Neutrophil (primary cell): ENCODE results near the gene NRDE2.

Experiments
- H3K27ac ChIP-seq: fragments of 200-600 bp; sonication (generic); 2 replicates; pipeline ENCODE4 v1.5.1; 2016; ENCODE audit warnings: mild to moderate bottlenecking, moderate library complexity
- H3K27me3 ChIP-seq: fragments of 200-600 bp; sonication (generic); 2 replicates; pipeline ENCODE4 v1.6.0; 2016; ENCODE audit warnings: mild to moderate bottlenecking
- H3K36me3 ChIP-seq: fragments of 200-600 bp; sonication (generic); 2 replicates; pipeline ENCODE4 v1.5.1; 2017
- H3K4me1 ChIP-seq, 2 experiments: fragments of 200-600 bp in 1 of 2; sonication (generic) in 1 of 2; 1 replicate in 1 of 2; 2 replicates in 1 of 2; pipeline versions ENCODE4 v1.5.1 to v1.6.1; 2013 to 2016; ENCODE audit warnings: low read depth in 1 of 2, low read length in 1 of 2, mild to moderate bottlenecking in 1 of 2, moderate library complexity in 1 of 2; ENCODE audit not compliant: control insufficient read depth in 1 of 2, insufficient read depth in 1 of 2
- H3K4me3 ChIP-seq, 2 experiments: fragments of 200-600 bp in 1 of 2; sonication (generic) in 1 of 2; 1 replicate in 1 of 2; 2 replicates in 1 of 2; pipeline ENCODE4 v1.5.1; 2013 to 2016; ENCODE audit warnings: low read depth in 1 of 2, low read length in 1 of 2, mild to moderate bottlenecking in 1 of 2, moderate library complexity in 1 of 2
- H3K9me3 ChIP-seq: fragments of 200-600 bp; sonication (generic); 2 replicates; pipeline ENCODE4 v1.5.1; 2016
- CTCF ChIP-seq: fragments of 200-600 bp; sonication (generic); IDR thresholded peaks from 2 replicates; pipeline ENCODE4 v1.5.1; 2016; ENCODE audit warnings: antibody characterized with exemption

NRDE2 gene

GRCh38 chr14:90296641-90297040 is 35.1 kb downstream of the NRDE2 start:
- no peak for TF ChIP-seq CTCF
- Histone ChIP-seq H3K36me3 (peaks cover 12% of the 10 kb centered on the region), H3K27ac (peak overlapping the region; percentile 91), H3K27me3 (no peaks in the 10 kb centered on the region), H3K9me3 (no peaks in the 10 kb centered on the region), H3K4me1 (peaks cover 78 to 86% of the 10 kb centered on the region in 2 experiments), H3K4me3 (peak overlapping the region; percentile 47 to 56)

- Histone ChIP-seq H3K4me1 (peaks cover 72 to 79% of the 10 kb centered on the region in 2 experiments), H3K4me3 (peak overlapping the region; percentile 47 to 56), H3K27ac (peak overlapping the region; percentile 91), H3K27me3 (no peaks in the 10 kb centered on the region), H3K36me3 (peaks cover 16% of the 10 kb centered on the region), H3K9me3 (no peaks in the 10 kb centered on the region)
- TF ChIP-seq CTCF, result no peak
Observed at GRCh38 chr14:90295870-90296516, 35.7 kb downstream of the NRDE2 start.

GRCh38 chr14:90294872-90295271 is 36.9 kb downstream of the NRDE2 start:
- no peak for TF ChIP-seq CTCF
- H3K27me3 ChIP-seq, result no peaks in the 10 kb centered on the region
- H3K4me1 ChIP-seq, result peaks cover 67 to 71% of the 10 kb centered on the region in 2 experiments
- H3K4me3 ChIP-seq, result peak overlapping the region in 1 of 2 experiments; percentile 56
- peaks cover 20% of the 10 kb centered on the region for H3K36me3 ChIP-seq
- peak overlapping the region; percentile 91 for H3K27ac ChIP-seq
- H3K9me3 ChIP-seq, result no peaks in the 10 kb centered on the region

- no peaks in the 10 kb centered on the region for H3K9me3 ChIP-seq
- H3K36me3 ChIP-seq, result peaks cover 23% of the 10 kb centered on the region
- peak overlapping the region in 1 of 2 experiments; percentile 4 for H3K4me3 ChIP-seq
- no peak for TF ChIP-seq CTCF
- no peaks in the 10 kb centered on the region for H3K27me3 ChIP-seq
- H3K4me1 ChIP-seq, result peaks cover 67 to 71% of the 10 kb centered on the region in 2 experiments
- peak overlapping the region; percentile 91 for H3K27ac ChIP-seq
Observed at GRCh38 chr14:90293766-90294730, 37.7 kb downstream of the NRDE2 start.

GRCh38 chr14:90291699-90292098 is 40.0 kb downstream of the NRDE2 start:
- Histone ChIP-seq H3K27me3 (no peaks in the 10 kb centered on the region), H3K27ac (peak overlapping the region; percentile 12), H3K9me3 (no peaks in the 10 kb centered on the region), H3K4me1 (peaks cover 53 to 64% of the 10 kb centered on the region in 2 experiments), H3K4me3 (no peak overlapping the region), H3K36me3 (peaks cover 35% of the 10 kb centered on the region)
- TF ChIP-seq CTCF, result no peak
